Measurements from ENCODE around the gene HCCS. TPM values are rescaled to one million over a fixed set of nuclear protein-coding genes. Genes with fewer than 3 reads are reported as not detected.
"Not testable (repeated sequence)": the region's sequence is repeated elsewhere in the genome, so short reads cannot be mapped to it uniquely, and the experiment has no call there.

The HCCS gene
- total RNA-seq, 1 donor from 2014 or later: 13.9 TPM

GRCh38 chrX:11117745-11118144 is 6.6 kb downstream of the HCCS start:
- DNase-seq (ENCODE audit: low spot score): no peak
- no peak for ATAC-seq
- intact Hi-C loops (cut with DNase I): no loop called here

DNA sequence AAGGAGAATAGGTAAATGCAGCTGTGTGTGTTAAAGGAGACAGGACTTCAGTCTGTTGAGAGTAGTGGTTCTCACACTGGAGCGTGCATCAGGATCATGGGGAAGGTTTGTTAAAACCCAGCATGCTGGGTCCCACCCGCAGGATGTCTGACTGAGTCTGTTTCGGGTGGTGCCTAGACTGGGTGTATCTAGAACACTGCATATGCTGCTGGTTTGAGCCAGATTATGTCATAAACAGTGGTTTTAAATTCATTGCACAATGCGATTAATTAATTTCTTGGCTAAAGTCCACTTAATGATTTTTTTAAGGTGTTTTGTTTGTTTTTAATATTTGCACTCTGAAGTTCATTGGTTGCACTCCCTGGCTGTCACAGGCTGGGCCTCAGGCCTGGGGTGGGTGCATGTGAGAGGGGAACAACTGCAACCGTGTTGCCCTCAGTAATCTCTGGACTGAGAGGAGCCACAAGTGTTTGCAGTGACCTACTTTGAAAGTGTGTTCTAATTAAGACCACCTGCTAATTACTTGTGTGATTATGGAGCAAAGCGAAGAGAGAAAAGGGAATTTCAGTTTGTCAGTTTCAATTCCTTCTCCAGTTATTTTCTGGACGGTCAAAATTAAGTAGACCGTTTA is 8.3 kb downstream of the HCCS start:
- intact Hi-C loops (cut with DNase I): no loop called here
- DNase-seq (ENCODE audit: low spot score) (no peak), ATAC-seq (no peak)

- ATAC-seq; DNase-seq (ENCODE audit: low spot score); intact Hi-C loops (cut with DNase I): not testable (repeated sequence)
Observed at GRCh38 chrX:11123087-11123486, 12.0 kb downstream of the HCCS start.

- ATAC-seq (no peak), DNase-seq (ENCODE audit: low spot score) (no peak)
- intact Hi-C loops (cut with DNase I): no loop called here
Observed at GRCh38 chrX:11124112-11124511, 13.0 kb downstream of the HCCS start.

DNA sequence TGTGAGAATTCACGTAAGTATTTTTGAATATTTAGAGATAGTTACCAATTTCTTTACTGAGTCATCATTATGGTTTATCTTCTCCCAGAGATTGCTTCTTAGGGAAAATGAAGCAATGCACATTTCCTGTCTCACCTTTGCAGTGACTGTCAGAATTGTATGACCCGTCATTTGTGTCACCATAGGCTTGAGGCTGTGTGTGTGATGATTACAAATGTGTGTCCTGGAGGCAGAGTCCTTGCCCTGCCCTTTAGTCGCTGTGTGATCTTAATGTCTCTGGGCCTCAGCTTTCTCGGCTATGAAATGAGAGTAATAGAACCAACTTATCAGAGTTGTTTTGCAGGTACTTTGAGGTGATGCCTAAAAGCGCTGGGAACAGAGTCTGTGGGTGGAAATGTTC is 13.9 kb downstream of the HCCS start:
- intact Hi-C loops (cut with DNase I): no loop called here
- DNase-seq (ENCODE audit: low spot score): no peak
- no peak for ATAC-seq

GRCh38 chrX:11129534-11130105 is 18.5 kb downstream of the HCCS start:
- ATAC-seq: no peak
- intact Hi-C loops (cut with DNase I): no loop called here
- DNase-seq (ENCODE audit: low spot score): no peak

- no peak for DNase-seq (ENCODE audit: low spot score)
- no peak for ATAC-seq
- intact Hi-C loops (cut with DNase I): no loop called here
Observed at GRCh38 chrX:11130136-11130535, 19.0 kb downstream of the HCCS start.

- ATAC-seq (no peak), DNase-seq (ENCODE audit: low spot score) (no peak)
- intact Hi-C loops (cut with DNase I): no loop called here
Observed at GRCh38 chrX:11131146-11131545, 20.0 kb downstream of the HCCS start.

DNA sequence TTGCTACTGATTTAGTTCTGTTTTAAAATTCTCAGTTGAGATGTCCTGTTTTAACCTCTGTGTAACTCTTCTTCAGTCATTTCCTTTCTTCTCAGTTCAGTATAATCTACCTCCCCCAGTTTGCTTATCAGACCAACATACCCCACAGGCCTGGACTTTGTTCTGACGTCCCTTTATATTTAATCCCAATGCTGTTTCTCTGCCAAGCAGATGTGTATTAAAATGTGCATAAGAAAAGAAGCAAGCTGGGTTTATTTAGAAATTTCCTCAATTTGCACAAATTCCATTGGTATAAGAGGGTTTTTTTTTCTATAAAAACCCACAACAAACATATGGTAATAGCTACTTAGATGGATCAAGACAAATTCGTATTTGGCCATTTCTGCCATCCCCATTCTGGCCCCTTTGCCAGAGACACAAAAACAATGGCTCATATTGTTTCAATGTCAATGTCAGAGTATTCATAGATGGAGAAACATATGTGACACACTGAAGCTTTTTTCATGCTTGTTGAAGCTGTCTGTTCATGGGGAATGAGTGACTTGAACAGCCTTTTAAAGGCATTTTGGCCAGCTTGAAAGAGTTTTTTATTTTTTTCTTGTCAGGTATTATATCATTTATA is 24.5 kb downstream of the HCCS start:
- no peak for DNase-seq (ENCODE audit: low spot score)
- ATAC-seq: no peak
- intact Hi-C loops (cut with DNase I): loop anchor here (5.0 kb wide), 1 partner anchor 943 kb away; no protein-coding TSS in a partner anchor

DNA sequence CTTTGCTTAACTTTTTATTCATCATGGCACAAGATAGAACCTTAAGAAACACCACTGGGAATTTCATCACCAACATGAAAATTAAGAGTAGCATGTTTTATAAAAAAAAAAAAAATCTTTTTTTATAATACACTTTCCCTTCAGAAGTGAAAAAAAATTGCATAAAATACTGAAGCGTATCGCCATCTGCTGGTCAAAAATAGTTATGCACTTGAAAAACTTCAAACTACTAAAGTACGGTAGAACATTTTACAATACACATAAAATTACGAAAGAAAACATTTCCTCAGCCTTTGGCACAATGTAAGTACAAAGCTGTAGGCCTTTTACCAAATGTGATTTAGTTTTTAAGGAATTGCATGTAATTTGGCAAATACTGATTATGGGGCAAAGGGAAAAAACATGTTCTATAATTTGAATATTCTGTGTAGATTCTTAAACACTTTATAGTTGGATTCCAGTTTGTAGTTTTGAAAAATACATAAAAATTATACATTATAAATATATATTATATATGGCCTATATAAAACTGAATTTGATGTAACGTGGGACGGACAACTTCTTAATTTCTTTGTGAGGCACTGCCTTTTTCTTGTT is 26.5 kb downstream of the HCCS start:
- DNase-seq (ENCODE audit: low spot score) (no peak), ATAC-seq (no peak)
- intact Hi-C loops (cut with DNase I): loop anchor here (5.0 kb wide), 1 partner anchor 945 kb away; no protein-coding TSS in a partner anchor

DNA sequence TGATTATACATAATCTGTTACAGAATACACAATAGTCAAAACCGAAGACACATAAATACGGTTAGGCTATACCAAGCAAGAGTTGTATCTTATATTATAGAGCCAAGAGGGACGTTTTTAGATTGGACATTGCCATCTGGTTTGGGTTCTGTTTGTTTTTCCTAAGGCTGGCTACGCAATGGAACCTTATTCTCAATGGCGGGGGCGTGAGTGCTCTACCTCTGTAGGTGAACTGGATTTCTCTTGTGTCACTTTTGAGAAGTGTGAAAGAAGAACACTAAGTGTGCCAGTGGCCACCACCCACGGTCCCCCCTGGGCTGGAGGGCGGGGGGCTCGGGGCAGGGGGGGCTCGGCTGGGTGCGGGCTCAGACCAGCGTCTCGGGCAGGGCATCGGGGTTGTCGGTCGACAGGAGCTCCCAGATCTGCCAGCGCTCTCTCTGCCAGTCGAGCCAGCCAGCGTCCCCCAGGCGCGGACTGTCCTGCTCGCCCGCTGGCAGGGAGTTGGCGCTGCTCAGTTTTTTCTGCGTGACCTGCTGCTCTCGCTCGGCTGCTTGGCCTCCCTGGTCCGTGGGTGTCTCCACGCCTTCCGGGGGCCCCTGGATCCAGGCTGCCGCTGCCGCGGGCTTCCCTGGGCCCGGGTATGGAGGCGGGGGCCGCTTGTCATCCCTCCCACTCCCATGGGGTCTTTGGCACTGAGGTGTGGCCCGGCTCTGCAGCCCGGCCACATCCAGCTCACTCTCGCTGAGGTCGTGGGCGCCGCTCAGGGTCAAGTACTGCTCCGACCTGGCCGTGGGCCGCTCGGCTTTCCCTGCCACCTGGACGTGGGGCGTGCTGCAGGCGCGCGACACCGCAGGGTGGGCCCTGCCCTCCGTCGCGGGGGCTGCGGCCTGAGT is 27.6 kb downstream of the HCCS start:
- peak; percentile 10 for ATAC-seq
- DNase-seq (ENCODE audit: low spot score): no peak
- intact Hi-C loops (cut with DNase I): loop anchor here (5.0 kb wide), 1 partner anchor 946 kb away; no protein-coding TSS in a partner anchor

- DNase-seq (ENCODE audit: low spot score) (peak; percentile 64), ATAC-seq (peak; percentile 91)
- intact Hi-C loops (cut with DNase I): no loop called here
Observed at GRCh38 chrX:11143931-11144678, 33.0 kb downstream of the HCCS start.

GRCh38 chrX:11146411-11146810 is 35.3 kb downstream of the HCCS start:
- DNase-seq (ENCODE audit: low spot score) (no peak), ATAC-seq (no peak)
- intact Hi-C loops (cut with DNase I): no loop called here

- intact Hi-C loops (cut with DNase I): no loop called here
- no peak for DNase-seq (ENCODE audit: low spot score)
- no peak for ATAC-seq
Observed at GRCh38 chrX:11148401-11148800, 37.3 kb downstream of the HCCS start.

- ATAC-seq (no peak), DNase-seq (ENCODE audit: low spot score) (no peak)
- intact Hi-C loops (cut with DNase I): no loop called here
Observed at GRCh38 chrX:11151799-11152559, 40.8 kb downstream of the HCCS start.

DNA sequence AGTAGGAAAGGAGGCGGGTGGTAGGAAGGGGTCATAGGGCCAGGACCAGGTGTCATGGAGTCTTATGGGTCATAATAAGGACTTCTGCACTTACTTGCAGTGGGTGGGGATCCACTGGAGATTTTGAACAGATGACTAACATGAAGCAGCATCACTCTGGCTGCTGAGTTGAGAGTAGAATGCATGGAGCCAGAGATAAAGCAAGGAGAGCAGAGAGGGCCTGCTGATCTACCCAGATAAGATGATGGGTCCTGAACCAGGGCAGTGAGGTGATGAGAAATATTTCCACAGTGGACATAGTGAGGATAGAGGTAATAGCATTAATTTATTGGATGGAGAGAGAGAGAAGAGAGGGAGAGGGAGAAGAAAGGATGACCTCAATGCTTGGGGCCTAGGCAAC is 48.0 kb downstream of the HCCS start:
- ATAC-seq: no peak
- intact Hi-C loops (cut with DNase I): no loop called here
- no peak for DNase-seq (ENCODE audit: low spot score)

- ATAC-seq (no peak), DNase-seq (ENCODE audit: low spot score) (no peak)
- intact Hi-C loops (cut with DNase I): no loop called here
Observed at GRCh38 chrX:11164433-11164832, 53.3 kb downstream of the HCCS start.

GRCh38 chrX:11171956-11172355 is 60.8 kb downstream of the HCCS start:
- intact Hi-C loops (cut with DNase I): no loop called here
- DNase-seq (ENCODE audit: low spot score) (no peak), ATAC-seq (no peak)
